Epithelial cell of esophagus (primary cell): ENCODE measurements around the gene MRPL36.

Experiments used
- DNase-seq: peaks from one replicate; pipeline ENCODE4 v3.0.0; 2010; ENCODE audit warnings: low read depth
- H3K4me3 ChIP-seq: 2 replicates; pipeline ENCODE4 v1.5.1; 2011; ENCODE audit warnings: mild to moderate bottlenecking, low read length, control low read depth
- TF ChIP-seq, protein P1 (sequence below): IDR thresholded peaks from 2 replicates; pipeline ENCODE4 v1.5.1; 2011; ENCODE audit warnings: low read depth, mild to moderate bottlenecking, low read length, control low read depth, inconsistent platforms; ENCODE audit not compliant: insufficient read depth; ENCODE audit errors: missing control alignments

The MRPL36 gene

DNA sequence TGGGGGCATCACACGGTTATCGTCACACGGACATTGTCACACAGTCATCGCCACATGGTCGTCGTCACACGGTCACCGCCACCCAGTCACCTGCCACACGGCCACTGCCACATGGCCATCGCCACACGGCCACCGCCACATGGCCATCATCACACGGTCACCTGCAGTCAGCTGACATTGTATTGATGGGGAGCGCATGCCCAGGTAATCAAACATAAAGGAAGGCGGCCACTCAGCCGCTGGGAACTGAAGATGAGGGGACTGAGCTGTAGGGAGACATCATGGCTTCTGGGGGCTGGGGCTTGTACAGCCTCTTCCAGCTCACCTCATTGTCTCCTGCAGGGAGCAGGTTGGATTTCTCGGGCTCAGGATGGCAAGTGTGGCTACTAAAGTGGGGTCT, 49.2 kb downstream of the MRPL36 start:
- no peak for DNase-seq

DNA sequence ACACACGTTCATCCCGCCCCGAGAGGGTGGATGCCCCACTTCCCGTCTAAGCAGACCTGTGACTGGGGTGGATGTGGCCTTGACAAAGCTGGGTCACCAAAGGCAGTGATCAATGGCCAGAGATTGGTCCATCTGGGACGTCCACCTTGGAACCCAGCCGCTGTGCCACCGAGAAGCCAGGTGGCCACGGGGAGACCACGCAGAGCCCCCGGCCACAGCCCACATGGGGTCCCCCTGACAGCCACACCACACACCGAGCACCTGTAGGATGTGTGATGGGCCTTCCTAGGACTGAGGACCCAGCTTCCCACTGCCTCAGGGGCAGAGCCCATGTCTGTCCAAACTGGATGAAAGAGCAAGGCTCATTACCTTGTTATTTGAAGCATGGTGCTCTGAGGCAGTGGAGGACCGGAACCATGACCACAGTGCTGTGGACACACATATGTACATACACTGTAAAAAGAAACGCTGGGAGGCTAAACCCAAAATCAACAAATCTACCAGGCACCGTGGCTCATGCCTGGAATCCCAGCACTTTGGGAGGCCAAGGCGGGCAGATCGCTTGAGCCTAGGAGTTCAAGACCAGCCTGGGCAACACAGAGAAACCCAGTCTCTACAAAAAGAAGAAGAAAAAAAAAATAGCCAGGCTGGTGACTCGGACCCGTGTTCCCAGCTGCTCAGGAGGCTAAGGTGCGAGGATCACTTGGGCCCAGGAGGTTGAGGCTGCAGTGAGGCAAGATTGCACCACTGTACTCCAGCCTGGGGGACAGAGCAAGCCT, 50.1 kb downstream of the MRPL36 start:
- no peak for DNase-seq
- no peak overlapping the region for H3K4me3 ChIP-seq

More for the DNA sequence above, 49.2 kb downstream of the MRPL36 start:
- H3K4me3 ChIP-seq: no peak overlapping the region
- TF ChIP-seq, protein P1, sequence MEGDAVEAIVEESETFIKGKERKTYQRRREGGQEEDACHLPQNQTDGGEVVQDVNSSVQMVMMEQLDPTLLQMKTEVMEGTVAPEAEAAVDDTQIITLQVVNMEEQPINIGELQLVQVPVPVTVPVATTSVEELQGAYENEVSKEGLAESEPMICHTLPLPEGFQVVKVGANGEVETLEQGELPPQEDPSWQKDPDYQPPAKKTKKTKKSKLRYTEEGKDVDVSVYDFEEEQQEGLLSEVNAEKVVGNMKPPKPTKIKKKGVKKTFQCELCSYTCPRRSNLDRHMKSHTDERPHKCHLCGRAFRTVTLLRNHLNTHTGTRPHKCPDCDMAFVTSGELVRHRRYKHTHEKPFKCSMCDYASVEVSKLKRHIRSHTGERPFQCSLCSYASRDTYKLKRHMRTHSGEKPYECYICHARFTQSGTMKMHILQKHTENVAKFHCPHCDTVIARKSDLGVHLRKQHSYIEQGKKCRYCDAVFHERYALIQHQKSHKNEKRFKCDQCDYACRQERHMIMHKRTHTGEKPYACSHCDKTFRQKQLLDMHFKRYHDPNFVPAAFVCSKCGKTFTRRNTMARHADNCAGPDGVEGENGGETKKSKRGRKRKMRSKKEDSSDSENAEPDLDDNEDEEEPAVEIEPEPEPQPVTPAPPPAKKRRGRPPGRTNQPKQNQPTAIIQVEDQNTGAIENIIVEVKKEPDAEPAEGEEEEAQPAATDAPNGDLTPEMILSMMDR: no peak

DNA sequence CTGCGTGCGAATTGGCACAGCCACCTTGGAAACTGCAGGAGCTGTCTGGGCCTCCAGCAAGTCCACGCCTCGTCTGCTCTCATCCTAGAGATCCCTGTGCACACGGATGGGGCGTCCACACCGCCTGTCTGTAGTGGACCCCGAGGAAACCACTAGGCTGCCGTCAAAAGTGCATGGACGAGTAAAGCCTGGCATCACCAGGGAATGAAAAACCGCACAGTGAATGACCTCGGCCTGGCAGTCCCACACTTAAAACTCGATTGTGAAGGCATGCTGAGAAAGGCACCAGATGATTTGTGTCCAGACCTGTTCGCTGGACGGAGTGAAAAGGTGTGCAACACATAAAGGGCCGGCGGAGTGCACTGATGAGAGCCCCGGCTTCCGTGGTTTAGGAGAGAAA, 50.8 kb downstream of the MRPL36 start:
- DNase-seq: no peak
- TF ChIP-seq, protein P1: no peak
- H3K4me3 ChIP-seq: no peak overlapping the region

More for the DNA sequence above, 50.1 kb downstream of the MRPL36 start:
- TF ChIP-seq, protein P1: no peak
